ENCODE measurements around the gene PINK1.

DNA sequence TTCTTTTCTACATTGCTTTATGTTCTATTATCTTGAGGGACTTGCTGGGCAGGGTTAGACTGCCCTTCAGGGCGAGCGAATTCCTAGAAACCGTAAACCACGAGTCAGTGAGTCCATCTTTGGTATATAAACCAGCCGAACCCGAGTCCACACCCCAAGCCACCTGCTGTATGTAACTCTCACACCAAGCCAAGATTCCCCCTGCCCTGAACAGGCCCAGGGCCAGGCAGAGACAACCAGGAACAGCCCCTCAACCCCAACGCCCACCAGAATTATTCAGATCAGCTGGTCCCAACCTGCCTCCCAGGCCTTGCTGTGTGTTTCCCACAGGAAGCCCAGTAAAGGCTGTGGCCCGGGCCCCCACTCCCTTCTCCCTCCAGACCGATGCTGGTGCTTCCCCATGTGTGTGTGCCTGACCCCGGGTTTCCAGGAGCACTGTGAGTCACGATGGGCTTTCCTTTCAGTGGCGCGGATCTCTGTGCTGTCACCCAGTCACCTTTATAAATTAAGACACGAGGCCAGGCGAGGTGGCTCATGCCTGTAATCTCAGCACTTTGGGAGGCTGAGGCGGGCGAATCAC, 67.5 kb downstream of the PINK1 start:
- TF ChIP-seq, protein P1, sequence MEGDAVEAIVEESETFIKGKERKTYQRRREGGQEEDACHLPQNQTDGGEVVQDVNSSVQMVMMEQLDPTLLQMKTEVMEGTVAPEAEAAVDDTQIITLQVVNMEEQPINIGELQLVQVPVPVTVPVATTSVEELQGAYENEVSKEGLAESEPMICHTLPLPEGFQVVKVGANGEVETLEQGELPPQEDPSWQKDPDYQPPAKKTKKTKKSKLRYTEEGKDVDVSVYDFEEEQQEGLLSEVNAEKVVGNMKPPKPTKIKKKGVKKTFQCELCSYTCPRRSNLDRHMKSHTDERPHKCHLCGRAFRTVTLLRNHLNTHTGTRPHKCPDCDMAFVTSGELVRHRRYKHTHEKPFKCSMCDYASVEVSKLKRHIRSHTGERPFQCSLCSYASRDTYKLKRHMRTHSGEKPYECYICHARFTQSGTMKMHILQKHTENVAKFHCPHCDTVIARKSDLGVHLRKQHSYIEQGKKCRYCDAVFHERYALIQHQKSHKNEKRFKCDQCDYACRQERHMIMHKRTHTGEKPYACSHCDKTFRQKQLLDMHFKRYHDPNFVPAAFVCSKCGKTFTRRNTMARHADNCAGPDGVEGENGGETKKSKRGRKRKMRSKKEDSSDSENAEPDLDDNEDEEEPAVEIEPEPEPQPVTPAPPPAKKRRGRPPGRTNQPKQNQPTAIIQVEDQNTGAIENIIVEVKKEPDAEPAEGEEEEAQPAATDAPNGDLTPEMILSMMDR (tag by site-specific recombination; IDR thresholded peaks at IDR 0.05), result no peak
- TF ChIP-seq, protein P2, sequence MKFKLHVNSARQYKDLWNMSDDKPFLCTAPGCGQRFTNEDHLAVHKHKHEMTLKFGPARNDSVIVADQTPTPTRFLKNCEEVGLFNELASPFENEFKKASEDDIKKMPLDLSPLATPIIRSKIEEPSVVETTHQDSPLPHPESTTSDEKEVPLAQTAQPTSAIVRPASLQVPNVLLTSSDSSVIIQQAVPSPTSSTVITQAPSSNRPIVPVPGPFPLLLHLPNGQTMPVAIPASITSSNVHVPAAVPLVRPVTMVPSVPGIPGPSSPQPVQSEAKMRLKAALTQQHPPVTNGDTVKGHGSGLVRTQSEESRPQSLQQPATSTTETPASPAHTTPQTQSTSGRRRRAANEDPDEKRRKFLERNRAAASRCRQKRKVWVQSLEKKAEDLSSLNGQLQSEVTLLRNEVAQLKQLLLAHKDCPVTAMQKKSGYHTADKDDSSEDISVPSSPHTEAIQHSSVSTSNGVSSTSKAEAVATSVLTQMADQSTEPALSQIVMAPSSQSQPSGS (tag by site-specific recombination; IDR thresholded peaks at IDR 0.05; ENCODE audit: low read depth), result no peak
- TF ChIP-seq ZNF747 (tag by site-specific recombination; IDR thresholded peaks at IDR 0.05) (no peak), ZNF155 (tag by site-specific recombination; IDR thresholded peaks at IDR 0.05) (no peak), ZBTB21 (tag by site-specific recombination; IDR thresholded peaks at IDR 0.05) (no peak), ZNF501 (tag by site-specific recombination; IDR thresholded peaks at IDR 0.05) (no peak)
- TF ChIP-seq, protein P3, sequence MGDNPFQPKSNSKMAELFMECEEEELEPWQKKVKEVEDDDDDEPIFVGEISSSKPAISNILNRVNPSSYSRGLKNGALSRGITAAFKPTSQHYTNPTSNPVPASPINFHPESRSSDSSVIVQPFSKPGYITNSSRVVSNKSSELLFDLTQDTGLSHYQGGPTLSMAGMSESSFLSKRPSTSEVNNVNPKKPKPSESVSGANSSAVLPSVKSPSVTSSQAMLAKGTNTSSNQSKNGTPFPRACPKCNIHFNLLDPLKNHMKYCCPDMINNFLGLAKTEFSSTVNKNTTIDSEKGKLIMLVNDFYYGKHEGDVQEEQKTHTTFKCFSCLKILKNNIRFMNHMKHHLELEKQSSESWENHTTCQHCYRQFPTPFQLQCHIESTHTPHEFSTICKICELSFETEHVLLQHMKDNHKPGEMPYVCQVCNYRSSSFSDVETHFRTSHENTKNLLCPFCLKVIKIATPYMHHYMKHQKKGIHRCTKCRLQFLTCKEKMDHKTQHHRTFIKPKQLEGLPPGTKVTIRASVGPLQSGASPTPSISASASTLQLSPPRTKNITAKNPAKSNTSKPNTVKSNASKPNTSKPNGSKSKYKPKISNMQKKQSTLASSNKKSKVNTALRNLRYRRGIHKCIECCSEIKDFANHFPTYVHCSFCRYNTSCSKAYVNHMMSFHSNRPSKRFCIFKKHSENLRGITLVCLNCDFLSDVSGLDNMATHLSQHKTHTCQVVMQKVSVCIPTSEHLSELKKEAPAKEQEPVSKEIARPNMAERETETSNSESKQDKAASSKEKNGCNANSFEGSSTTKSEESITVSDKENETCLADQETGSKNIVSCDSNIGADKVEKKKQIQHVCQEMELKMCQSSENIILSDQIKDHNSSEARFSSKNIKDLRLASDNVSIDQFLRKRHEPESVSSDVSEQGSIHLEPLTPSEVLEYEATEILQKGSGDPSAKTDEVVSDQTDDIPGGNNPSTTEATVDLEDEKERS (tag by site-specific recombination; IDR thresholded peaks at IDR 0.05), result no peak
- TF ChIP-seq, protein P4, sequence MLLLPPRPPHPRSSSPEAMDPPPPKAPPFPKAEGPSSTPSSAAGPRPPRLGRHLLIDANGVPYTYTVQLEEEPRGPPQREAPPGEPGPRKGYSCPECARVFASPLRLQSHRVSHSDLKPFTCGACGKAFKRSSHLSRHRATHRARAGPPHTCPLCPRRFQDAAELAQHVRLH (tag by site-specific recombination; IDR thresholded peaks at IDR 0.05), result no peak

All from HEK293 (cell line).